HG03135 (cell line): ENCODE measurements around the gene SCRT2.

Source experiments
- ATAC-seq: cut with Tn5 transposase; IDR thresholded peaks from one replicate; pipeline ENCODE4 v1.9.1; 2021; ENCODE audit warnings: mild to moderate bottlenecking, moderate library complexity; ENCODE audit not compliant: unreplicated experiment

Gene SCRT2

DNA sequence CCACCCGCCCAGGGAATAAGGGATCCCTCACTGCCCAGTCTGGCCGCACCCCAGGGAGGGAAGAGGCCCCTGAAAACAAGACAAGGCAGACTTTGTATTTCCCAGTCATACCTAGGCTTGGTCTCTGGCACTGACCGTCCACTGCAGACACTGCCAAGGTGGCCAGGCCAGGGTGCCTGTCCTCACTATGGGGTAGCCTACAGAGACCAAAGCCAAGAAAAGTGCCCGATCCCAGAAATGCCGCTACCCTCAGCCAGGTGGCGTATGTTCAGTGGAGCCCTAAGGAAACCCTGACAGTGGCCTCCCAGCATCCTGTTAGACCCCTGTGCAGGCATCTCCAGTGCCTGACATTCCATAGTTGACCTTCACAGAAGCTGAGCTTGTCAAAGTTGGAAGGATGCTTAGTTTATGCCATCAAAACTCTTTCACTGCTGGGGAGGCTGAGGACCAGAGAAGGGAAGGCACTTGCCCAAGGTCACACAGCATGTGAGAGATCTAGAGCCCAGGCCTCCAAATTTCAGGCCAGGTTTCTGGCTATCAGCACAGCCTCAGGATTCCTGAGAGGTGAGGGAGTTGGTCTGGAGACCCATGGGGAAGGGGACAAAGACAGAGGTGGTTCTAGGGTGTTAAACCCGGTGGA lies 2.5 kb downstream of the SCRT2 start:
- no peak for ATAC-seq

DNA sequence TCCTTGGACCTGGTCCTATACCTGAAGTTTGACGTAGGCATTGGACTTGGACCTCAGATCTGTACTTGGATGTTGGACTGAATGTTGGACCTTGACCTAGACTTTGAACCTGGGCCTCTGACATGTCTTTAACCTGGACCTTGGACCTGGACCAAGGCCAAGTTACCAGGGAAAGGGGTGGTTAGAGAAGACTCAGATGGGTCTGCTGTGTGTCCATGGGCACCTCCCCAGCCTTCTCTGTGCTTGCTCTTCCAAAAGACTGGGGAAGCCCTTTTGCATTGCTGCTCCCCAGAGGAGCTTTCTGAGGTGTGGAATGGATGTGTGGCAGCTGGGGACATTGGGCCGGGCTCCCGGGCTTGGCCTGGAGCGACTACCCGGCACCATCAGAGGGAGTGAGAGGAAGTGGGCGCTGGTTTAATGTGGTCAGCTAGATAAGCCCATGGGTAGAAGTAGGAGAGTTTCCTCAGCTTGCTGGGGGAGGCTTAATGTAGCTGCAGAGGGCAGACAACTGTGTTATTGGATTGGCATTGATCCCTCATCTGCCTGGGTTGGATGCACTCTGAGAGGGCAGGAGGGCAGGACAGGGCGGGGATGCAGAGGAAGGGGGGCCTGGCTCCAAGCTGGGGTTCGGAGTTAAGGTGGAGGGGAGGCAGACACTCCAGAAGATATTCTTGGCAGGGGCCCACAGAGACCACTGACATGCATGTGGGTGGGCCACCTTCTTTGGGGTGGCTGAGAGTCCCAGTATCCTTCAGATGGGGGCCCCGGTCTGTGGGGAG lies 4.2 kb downstream of the SCRT2 start:
- no peak for ATAC-seq

DNA sequence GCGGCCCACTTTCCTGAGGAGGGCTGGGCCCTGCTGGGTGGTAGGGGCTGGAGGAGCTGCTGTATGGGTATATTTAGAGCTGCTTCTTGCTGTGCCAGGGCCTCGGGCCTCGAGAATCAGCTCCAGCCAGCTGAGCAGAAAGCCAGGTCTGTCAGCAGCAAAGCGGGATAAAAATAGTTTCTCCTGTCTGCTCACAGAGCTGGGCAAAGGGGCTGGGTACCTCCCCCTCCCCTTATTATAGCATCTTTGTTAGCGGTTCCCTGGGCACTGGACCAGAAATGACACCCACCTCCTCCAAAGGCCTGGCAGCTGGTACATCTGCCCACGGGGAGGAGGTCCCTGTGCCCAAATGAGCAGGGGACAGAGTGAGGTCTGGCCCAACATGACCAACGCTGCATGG lies 6.0 kb downstream of the SCRT2 start:
- no peak for ATAC-seq

DNA sequence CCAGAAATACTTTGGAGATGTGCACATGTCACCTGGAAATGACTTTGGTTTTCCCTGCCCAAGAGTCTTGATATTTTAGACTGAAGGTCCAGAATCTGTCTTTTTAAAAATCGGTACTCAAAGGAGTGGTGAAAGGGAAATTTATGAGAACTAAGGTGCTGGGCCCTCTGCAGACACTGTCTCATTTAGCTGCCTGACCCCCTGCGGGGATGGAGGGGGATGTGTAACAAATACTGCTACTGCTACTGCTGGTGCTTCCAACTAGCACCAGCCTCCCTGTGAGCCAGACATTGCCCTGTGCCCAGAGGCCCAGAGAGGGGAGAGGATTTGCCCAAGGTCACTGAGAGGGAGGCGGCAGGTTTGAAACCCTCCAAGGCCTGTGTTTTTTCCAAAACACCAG lies 7.0 kb downstream of the SCRT2 start:
- no peak for ATAC-seq

DNA sequence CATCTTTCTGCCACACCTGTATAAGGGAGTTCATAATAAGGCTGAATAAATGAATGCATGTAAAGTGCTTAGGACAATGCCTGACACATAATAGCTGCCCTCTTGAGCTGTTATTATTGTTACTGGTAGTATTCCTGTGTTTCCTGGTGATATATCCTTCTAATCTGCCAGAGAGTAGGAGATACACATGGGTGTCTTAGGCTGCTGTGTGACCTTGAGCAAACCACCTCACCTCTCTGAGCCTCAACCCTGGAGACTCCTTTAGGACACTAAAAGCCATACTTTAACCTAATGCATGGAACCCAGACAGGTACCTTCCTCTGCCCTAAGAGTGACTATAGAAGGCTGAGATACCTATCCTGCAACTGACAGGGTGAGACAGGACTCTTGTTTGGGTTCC lies 7.6 kb downstream of the SCRT2 start:
- ATAC-seq = no peak

DNA sequence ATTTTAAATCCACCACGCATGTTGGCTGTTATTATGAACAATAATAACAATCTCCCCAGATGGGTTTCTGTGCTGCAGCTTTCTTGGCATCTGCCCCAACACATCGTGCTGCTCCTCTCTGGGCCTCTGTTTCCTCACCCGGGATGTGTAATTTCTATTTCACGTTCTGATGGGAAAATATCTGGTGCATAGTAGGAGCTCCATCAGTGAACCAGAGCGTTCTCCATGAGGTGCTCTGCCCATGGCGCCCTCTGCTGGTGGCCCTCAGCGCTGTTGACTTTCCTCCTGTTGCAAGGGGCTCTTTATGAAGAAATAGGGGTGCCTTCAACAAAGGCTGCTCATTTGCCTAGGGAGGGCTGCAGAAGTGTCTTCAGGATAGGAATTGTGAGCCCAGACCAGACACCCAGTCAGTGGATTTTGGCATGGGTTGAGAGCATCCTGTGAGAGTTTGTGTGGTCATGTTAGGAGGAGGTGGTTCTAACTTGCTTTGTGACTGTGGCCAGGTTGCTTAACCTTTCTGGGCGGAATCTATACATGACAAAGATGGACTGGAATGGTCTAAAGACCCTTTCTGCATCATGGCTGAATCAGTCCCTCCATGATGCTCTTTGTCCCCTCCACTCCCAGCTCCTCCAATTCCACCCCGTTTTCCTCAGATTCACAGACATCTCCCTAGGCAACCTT lies 8.1 kb downstream of the SCRT2 start:
- no peak for ATAC-seq

DNA sequence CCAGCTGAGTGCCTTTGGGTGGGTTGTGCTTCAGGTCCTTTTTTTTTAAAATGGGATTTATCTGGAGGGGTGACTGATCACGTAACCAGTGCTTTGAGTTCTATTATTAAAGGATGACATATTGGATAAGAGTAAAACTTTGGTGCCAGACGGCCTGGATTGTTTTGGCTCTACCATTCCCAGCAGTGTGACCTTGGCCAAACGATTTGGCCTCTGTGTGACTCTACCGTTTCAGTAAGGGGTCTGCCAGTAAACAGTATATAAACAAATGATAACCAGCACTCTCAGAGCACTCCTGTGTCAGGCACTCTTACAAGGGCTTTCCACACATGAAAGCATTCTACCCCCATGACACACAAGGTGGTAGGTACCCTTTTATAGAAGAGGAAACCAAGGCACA lies 8.7 kb downstream of the SCRT2 start:
- ATAC-seq = no peak

DNA sequence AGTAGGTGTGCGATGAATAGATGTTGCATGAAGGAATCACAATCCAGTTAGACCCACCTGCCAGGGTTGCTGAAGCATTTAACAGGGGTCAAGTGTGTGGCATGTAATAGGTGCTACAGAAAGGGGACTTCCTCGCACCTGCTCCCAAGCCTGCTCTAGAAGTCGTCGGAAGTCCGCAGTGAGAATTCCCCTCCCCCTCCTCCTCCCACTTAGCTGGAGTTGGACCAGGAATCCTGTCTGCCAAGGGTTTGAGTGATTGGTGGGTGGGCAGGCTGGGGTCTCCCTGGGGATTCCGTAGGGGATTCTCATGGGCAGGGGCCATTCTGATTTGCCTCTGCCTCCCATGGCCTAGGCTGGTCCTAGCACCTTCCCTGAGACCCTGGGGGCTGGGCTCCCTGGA lies 10.3 kb downstream of the SCRT2 start:
- no peak for ATAC-seq

DNA sequence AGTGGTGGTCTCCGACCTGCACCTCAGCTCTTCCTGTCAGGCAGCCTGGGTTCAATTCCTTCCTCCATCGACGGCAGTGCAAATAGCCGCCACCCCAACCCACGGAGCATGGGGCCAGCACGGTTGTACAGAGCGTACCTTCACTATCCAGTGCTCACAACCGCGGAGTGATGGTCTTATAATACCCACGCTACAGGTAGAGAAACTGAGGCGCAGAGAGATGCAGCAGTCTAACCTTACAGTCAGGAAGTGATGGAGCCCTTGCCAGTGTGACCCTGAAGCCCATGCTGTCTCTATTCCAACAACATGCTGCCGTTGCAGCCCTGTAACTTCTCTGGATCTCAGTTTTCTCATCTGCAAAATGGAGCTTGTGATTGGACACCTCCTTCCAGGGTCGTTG lies 11.0 kb downstream of the SCRT2 start:
- no peak for ATAC-seq

DNA sequence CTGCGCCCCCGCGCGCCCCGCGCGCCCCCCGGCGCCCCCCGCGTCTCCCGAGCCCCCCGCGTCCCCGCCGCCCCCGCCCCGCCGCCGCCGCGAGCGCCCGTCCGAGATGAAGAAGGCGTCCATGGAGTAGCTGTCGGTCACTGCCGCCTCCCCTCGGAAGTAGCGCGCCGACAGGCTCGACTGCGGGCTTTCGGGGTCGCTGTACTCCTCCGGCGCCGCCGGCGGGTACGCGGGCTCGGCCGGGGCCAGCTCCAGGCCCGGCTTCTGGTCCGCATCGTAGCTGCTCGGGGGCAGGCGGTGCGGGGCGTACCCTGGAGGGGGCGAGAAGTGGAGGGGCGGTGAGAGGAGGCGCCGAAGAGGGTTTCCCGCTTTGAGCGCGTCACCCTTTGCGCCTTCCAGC lies 11.5 kb downstream of the SCRT2 start:
- no peak for ATAC-seq

DNA sequence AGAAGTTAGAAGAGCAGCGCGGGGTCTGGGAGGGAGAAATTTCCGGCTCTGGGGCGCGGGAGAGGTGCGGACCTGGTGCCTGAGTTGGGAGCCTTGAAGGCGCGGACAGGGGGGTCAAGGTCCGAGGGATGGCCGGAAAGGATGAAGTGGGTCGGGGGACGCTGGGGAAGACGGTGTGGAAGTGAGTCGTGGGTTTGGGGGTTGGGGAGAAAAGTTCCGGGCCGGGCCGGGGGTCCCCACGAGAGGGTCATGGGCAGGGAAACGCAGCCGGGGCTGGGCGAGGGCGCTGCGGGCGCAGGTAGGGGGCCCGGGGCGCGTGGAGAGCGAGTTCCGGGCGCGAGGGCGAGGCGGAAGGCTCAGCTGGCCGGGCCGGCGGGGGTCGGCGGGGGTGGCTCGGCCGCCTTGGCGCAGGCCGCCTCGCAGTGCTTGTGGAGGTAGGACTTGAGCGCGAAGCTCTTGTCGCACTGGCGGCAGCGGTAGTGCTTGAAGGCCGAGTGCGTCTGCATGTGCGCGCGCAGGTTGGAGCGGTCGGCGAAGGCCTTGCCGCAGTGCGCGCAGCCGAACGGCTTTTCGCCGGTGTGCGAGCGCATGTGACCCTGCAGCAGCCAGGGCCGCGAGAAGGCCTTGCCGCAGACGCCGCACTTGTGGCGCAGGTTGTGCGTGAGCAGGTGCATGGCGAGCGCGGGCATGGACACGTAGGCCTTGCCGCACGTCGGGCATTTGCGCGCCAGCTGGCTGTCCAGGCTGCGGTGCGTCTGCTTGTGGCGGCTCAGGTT lies 12.1 kb downstream of the SCRT2 start:
- no peak for ATAC-seq

DNA sequence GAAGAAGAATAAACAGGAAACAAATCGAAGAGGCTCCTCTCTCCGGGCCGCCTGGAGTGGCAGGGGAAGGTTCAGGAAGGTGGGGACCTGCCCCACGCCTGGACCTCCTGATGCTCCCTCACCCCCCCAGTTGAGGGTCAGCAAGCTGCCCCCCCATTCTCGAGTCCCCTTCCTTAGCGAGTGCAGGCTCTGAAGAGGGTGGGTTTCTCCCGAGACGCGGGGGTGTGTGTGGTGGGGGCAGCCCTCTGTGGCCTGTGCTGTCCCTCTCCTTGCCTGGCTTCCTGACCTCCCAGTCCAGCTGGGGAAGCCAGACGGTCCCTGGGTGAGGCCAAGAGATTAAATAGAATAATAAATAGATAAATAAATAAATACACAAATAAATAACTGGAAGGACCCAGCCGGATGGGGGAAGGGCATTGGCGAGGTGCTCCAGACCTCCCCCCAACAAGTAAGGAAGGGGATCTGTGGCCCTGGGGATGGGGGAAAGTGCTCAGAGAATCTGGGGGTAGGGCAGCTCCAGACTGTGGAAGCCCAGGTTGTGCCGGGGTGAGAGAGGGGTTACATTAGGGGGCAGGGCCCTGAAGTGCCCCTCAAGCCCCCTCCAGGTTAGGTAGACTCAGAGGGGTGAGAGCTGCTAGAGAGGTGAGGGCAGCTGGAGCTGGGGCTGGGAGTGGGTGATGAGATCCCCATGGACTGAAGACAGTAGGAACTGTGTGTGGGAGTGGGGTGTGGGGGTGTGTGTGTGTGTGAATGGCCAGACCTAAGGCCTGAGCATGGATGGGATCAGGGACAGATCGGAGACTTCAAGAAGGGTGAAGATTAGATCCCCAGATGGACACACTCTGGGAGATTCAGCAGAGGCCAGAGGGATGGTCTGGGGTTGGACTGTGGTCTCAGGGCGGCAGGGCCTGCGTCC lies 13.1 kb downstream of the SCRT2 start:
- ATAC-seq = no peak

DNA sequence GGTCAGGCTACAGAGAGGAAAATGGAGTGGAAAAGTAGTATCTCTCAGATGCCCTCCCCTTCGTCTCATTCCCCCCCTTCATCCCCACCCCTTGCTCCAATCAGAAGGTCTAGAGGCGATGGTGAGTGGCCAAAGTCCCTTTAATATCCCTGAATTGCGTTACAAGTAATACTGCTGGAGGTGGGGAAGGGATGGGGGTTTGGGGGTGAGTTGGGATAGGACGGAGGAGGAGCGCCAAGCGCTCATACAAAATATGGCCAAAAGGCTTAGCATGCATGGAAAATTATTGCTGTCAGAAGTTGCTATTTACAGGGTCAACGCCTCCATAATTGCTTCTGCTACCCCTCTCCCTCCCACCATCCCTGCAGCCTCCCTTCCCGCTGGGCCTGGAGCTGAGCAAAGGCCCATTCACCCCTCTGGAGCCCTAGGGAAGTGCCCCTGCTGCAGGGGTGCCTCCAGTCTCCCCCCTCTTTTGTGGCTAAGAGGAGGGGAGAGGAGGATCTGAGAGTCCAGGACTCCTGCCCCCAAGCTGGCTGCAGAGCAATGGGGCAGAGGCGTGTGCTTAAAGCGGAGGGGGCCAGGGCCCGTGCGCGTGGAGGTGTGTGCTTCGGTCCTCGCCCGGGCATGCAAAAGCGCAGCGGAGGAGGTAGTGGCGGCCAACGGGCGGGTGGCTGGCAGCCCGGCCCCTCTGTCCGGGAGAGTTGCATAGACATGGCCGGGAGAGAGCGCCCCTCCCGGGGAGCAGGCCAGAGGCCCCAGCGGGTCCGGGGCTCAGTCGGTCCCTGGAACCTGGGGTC lies 13.9 kb downstream of the SCRT2 start:
- no peak for ATAC-seq

DNA sequence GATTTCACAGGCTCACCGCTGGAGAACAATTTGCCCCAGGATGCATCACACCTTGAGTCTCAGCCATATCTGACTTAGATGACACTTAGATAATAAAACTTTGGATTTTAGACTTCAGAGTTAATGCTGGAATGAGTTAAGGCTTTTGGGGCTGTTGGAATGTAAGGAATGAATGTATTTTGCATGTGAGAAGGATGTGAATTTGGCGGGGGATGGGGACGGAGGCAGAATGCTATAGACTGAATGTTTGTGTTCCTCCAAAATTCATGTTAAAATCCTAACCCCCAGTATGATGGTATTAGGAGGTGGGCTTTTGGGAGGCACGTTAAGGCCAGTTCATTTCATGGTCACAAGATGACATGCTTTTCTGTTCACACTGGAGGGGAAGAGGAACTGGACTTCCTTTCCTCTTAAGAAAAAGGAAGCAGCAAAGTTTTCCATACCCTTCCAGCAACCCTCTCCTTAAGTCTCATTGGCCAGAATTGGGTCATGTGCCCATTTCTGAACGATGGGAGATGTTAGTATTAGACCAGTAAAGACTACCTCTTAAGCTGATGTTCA lies 16.8 kb downstream of the SCRT2 start:
- no peak for ATAC-seq

DNA sequence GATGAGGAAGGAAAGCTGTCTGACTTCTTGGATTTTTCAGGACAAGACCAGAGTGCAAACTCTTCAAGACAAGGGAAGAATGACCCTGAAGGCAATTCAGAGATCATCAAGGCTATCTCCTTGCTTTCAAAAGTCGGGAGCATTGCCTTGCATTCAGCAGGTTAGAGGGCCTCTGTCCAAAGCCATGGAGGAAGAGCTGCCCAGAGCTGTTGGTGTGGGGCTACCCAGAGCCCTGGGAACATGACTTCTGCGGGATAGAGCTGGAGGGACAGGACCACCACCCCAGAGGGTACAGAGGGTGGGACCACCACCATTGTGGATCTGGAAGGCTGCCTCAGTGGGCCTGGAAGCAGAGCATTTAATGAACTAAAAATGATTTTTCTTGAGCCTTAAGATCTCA lies 17.4 kb downstream of the SCRT2 start:
- no peak for ATAC-seq

DNA sequence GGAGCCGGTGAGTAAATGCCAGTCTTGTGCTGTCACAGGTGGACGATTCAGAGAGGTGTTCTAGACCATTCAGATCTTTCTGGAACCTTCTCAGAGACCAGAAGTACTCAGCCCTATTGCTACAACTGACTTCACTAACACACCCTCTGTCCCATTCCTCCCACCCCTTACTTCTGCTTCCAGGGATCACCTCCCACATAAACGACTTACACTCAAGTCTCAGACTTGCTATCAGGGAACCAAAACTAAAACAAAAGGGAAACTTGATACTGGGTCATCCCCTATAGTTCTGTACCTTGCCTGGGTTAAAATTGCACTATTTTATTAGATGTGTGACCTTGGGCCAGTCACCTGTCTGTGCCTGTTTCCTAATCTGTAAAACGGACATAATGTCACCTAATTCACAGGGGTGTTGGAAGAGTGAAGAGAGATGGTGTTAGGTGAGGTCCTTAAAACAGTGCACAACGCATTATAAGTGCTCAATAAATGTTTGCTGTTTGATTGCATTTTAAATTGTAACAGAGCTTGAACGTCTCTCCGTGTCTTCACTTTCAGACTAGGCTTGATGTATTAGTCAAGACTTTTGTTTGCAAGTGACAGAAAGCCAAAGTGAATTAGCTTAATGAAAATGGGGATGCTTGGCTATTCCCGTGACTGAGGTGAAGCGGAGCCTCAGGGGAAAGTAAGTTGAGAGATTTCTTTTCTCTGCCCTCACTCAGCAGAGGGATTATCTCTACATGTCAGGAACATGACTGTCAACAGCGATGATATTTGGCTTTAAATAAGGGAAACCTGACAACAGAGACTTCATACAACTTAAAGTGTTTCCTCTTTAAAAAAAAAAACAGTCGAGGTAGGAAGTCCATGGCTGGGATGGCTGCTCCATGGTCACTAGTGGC lies 19.6 kb downstream of the SCRT2 start:
- no peak for ATAC-seq

DNA sequence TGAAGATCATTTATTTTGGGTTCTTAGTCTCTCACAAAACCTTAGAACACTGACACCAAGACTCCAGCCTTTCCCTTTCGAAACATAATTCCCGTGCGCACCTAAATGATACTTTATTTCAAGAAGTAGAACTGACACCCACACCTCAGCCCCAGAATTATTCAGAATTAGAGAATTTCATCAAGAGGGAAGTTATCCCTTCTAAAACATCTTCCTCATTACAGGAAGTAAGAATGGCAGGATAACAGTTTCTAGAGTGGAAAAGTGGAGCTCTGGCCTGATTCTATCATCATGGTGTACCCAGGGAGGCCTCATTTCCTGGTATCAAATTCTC lies 21.2 kb downstream of the SCRT2 start:
- no peak for ATAC-seq
